ENCODE measurements around the gene SIX4. TPM values are rescaled to one million over a fixed set of nuclear protein-coding genes. Genes with fewer than 3 reads are reported as not detected.

The SIX4 gene
- polyA plus RNA-seq, 2 of the 4 experiments (the other 2 are of a cell fraction), result 1.8 to 2.3 TPM

- no peak for TF ChIP-seq PBX3 (IDR thresholded peaks at IDR 0.05)
Observed at GRCh38 chr14:60758885-60759284, 34.7 kb upstream of the SIX4 start (continued).

DNA sequence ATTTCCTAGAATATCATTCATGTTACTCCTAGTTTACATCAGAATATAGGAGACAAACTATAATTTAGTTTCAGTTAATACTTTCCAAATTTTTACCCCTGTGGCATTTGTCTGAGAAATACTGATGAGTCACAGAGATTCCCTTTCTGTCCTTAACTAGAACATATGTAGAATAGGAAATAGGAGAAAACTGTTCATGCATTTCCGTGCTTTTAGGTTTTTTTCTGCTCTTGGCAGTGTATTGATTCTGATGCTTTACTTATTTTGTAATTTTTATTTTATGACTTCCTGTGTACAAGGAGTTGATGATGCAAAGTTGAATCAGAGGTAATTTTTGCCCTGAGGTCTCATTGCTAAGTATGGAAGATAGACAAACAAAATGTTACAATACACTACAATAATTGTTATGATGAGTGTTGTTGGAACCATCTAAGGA, 33.4 kb upstream of the SIX4 start:
- ChIA-PET CTCF (no interaction called here), POLR2A (no interaction called here)
- TF ChIP-seq NFE2L2 (conservative IDR thresholded peaks at IDR 0.05; ENCODE audit: low read length) (no peak), FOSL2 (IDR thresholded peaks at IDR 0.05) (no peak), FOSL2 (CRISPR knock-in tag; IDR thresholded peaks at IDR 0.05) (0 out of 2 replicates have a peak, but pooled peaks have one; percentile 23)
- Histone ChIP-seq H3K4me1 (peaks cover 28% of the 10 kb centered on the region), H3K27ac (no peak overlapping the region), H3K9me3 (no peaks in the 10 kb centered on the region), H3K4me2 (peak overlapping the region; percentile 45), H3K4me3 (no peak overlapping the region)
- no peak for FAIRE-seq
- ATAC-seq, result no peak
- 43% methylated on average over 1 of the region's 1 CpG for WGBS (ENCODE audit: missing lambda C conversion rate)
- no peak for DNase-seq (ENCODE audit: low read depth in 1 of 2, low spot score in 1 of 2)

- 80% methylated on average over 1 of the region's 1 CpG for WGBS (ENCODE audit: missing lambda C conversion rate)
- ATAC-seq, result no peak
- Histone ChIP-seq H3K9me3 (no peaks in the 10 kb centered on the region), H3K4me1 (peaks cover 28% of the 10 kb centered on the region), H3K4me2 (peak overlapping the region; percentile 45; the same call in 2 of the 3 replicates), H3K4me3 (no peak overlapping the region), H3K27ac (no peak overlapping the region)
- ChIA-PET CTCF (no interaction called here), POLR2A (no interaction called here)
- no peak for TF ChIP-seq MAFK (IDR thresholded peaks at IDR 0.05; ENCODE audit: partially characterized antibody)
- TF ChIP-seq NFE2L2 (conservative IDR thresholded peaks at IDR 0.05; ENCODE audit: low read length), result no peak
- no peak for TF ChIP-seq ZFP36 (IDR thresholded peaks at IDR 0.05; ENCODE audit: borderline replicate concordance, partially characterized antibody)
- no peak for TF ChIP-seq SMC3 (IDR thresholded peaks at IDR 0.05)
- TF ChIP-seq, protein P1, sequence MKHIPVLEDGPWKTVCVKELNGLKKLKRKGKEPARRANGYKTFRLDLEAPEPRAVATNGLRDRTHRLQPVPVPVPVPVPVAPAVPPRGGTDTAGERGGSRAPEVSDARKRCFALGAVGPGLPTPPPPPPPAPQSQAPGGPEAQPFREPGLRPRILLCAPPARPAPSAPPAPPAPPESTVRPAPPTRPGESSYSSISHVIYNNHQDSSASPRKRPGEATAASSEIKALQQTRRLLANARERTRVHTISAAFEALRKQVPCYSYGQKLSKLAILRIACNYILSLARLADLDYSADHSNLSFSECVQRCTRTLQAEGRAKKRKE (CRISPR knock-in tag; IDR thresholded peaks at IDR 0.05; ENCODE audit: low read depth), result no peak
- no peak for TF ChIP-seq EHMT2 (IDR thresholded peaks at IDR 0.05; ENCODE audit: low read depth)
- no peak for TF ChIP-seq MYC (IDR thresholded peaks at IDR 0.05; ENCODE audit: borderline replicate concordance, low read length)
- no peak for TF ChIP-seq SREBF2 (IDR thresholded peaks at IDR 0.05)
- TF ChIP-seq MAX (IDR thresholded peaks at IDR 0.05), result no peak
- TF ChIP-seq TP53 (CRISPR knock-in tag; IDR thresholded peaks at IDR 0.05), result no peak
- TF ChIP-seq, protein P2, sequence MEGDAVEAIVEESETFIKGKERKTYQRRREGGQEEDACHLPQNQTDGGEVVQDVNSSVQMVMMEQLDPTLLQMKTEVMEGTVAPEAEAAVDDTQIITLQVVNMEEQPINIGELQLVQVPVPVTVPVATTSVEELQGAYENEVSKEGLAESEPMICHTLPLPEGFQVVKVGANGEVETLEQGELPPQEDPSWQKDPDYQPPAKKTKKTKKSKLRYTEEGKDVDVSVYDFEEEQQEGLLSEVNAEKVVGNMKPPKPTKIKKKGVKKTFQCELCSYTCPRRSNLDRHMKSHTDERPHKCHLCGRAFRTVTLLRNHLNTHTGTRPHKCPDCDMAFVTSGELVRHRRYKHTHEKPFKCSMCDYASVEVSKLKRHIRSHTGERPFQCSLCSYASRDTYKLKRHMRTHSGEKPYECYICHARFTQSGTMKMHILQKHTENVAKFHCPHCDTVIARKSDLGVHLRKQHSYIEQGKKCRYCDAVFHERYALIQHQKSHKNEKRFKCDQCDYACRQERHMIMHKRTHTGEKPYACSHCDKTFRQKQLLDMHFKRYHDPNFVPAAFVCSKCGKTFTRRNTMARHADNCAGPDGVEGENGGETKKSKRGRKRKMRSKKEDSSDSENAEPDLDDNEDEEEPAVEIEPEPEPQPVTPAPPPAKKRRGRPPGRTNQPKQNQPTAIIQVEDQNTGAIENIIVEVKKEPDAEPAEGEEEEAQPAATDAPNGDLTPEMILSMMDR (IDR thresholded peaks at IDR 0.05), result no peak
- FAIRE-seq, result no peak
- DNase-seq (ENCODE audit: low read depth in 1 of 2, low spot score in 1 of 2), result no peak
Observed at GRCh38 chr14:60756847-60757246, 32.7 kb upstream of the SIX4 start.

DNA sequence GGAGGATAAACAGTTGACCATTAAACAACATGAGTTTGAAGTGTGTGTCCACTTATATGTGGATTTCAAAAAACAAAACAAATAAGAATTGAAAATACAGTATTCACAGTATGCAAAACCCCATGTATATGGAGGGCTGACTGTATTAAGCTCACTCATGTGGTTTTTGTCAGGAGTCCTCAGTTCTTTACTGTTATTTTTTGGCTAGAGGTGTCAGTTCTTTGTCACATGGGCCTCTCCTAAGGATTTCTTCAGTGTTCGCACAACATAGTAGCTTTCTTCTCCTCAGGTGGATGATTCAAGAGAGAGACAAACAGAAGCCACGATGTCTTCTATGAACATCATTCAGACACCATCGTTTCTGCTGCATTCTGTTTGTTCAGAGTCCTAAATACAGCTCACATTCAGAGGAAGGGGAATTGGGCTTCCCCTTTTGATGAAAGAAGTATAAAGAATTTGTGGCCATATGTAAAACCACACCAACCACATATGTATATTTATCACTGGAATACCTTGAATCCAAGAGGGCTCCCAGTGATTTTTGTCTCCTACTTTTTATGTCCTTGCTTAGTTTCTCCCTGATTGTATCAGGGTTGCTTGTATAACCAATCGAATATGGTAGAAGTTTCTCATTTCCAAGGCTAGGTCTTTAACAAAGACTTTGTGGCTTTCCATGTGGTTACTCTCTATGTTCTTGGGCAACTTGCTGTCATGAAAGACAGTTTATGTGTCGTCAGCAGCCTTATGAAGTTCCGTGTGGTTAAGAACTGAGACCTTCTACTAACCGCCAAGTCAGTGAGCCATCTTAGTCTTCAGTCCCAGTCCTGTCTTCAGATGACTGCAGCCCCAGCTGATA, 29.3 kb upstream of the SIX4 start:
- ChIA-PET CTCF (interaction anchor here (0.6 to 1.5 kb wide), 2 partner anchors 11 to 1370 kb away, joined by 3 read pairs; no protein-coding TSS in a partner anchor), POLR2A (no interaction called here)
- FAIRE-seq (no peak), ATAC-seq (no peak), DNase-seq (ENCODE audit: low read depth in 1 of 2, low spot score in 1 of 2) (no peak)
- TF ChIP-seq RCOR1 (IDR thresholded peaks at IDR 0.05; ENCODE audit: low read depth, low read length) (no peak), KDM5A (IDR thresholded peaks at IDR 0.05) (no peak), TP53 (CRISPR knock-in tag; IDR thresholded peaks at IDR 0.05) (no peak), EHMT2 (IDR thresholded peaks at IDR 0.05; ENCODE audit: low read depth) (no peak), RNF2 (IDR thresholded peaks at IDR 0.05; ENCODE audit: borderline replicate concordance, low read depth) (no peak), POLR2AphosphoS2 (conservative IDR thresholded peaks at IDR 0.05; ENCODE audit: low read length) (no peak), HDAC2 (IDR thresholded peaks at IDR 0.05) (no peak), KDM1A (IDR thresholded peaks at IDR 0.05; ENCODE audit: low read depth) (no peak), SREBF2 (IDR thresholded peaks at IDR 0.05) (no peak), RAD21 (conservative IDR thresholded peaks at IDR 0.05 in 1 of 2, IDR thresholded peaks at IDR 0.05 in 1 of 2) (no peak), HOXB5 (CRISPR knock-in tag; IDR thresholded peaks at IDR 0.05) (no peak), PHF8 (IDR thresholded peaks at IDR 0.05; ENCODE audit: borderline replicate concordance, low read depth) (no peak), NPAS2 (CRISPR knock-in tag; IDR thresholded peaks at IDR 0.05; ENCODE audit: borderline replicate concordance) (no peak), TFCP2L1 (CRISPR knock-in tag; IDR thresholded peaks at IDR 0.05) (no peak), MAZ (IDR thresholded peaks at IDR 0.05; ENCODE audit: borderline replicate concordance, low read depth, low read length) (no peak), ZNF302 (CRISPR knock-in tag; IDR thresholded peaks at IDR 0.05) (no peak), CHD2 (IDR thresholded peaks at IDR 0.05; ENCODE audit: low read length, partially characterized antibody) (no peak)
- H3K9me3 ChIP-seq, result no peaks in the 10 kb centered on the region
- H3K4me2 ChIP-seq, result no peak overlapping the region
- peaks cover 18% of the 10 kb centered on the region for H3K4me1 ChIP-seq
- 94% methylated on average over 7 of the region's 7 CpGs for WGBS (ENCODE audit: missing lambda C conversion rate)
- no peak overlapping the region for H3K4me3 ChIP-seq
- H3K27ac ChIP-seq, result no peak overlapping the region

All from A549 (cell line).